Hair follicle dermal papilla cell (primary cell): ENCODE results near the gene PGAP6. TPM values are rescaled to one million over a fixed set of nuclear protein-coding genes. Genes with fewer than 3 reads are reported as not detected.

Source experiments
- total RNA-seq: library from RNA; depleted of rRNA; stranded (reverse); fragments of >200 nt; gene quantifications from 2 replicates; pipeline ENCODE4 v1.2.3, GENCODE V29; 2012

The PGAP6 gene, protein sequence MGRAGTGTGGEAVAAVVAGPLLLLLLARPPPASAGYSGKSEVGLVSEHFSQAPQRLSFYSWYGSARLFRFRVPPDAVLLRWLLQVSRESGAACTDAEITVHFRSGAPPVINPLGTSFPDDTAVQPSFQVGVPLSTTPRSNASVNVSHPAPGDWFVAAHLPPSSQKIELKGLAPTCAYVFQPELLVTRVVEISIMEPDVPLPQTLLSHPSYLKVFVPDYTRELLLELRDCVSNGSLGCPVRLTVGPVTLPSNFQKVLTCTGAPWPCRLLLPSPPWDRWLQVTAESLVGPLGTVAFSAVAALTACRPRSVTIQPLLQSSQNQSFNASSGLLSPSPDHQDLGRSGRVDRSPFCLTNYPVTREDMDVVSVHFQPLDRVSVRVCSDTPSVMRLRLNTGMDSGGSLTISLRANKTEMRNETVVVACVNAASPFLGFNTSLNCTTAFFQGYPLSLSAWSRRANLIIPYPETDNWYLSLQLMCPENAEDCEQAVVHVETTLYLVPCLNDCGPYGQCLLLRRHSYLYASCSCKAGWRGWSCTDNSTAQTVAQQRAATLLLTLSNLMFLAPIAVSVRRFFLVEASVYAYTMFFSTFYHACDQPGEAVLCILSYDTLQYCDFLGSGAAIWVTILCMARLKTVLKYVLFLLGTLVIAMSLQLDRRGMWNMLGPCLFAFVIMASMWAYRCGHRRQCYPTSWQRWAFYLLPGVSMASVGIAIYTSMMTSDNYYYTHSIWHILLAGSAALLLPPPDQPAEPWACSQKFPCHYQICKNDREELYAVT
- 46.3 and 54.8 TPM in 2 replicates for total RNA-seq

DNA sequence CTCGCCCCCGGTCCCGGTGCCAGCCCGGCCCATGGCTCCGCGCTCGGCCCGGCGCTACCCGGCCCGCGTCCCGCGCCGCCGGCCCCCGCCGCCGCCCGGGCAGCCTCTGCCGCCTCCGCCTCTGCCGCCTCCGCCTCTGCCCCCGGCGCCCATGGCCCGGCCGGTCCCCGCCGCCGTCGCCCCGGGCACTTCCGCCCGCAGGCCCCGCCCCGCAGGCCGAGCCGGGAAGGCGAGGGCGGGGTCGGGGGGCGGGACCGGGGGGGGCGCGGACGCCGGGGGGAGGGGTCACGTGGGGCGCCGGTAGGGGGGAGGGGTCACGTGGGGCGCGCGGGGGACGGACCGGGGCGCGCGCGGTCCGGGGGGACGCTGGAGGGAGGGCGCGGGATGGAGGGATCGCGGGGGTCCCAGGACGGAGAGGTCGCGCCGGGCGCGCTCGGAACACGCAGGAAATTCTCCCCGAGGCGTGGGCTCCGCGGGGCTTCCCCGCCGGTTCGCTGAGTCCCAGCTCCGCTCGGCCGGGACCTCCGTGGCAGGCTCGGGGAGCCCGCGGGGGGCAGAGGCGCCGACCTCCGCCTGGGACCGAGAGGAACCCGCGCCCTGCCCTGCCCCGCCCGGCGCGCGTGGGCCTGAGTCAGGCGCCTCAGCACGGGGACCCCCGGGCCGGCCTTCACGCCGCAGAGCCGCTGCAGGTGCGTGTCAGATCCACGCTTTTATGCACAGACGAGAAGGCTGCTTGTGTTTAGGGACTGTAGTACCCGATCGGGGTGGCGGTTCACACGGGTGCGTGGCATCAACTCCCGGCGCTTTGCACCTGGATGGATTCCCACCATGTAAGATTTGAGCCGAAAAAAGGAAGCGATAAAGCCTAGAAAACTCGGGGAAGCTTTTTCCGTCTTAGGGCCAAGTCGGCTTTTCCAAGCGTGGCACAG lies at the start of gene PGAP6:
PGAP6 (minus strand) TSS at position 190 of the 929 bp plus-strand sequence; CDS start at position 33, 157 bp downstream.

DNA sequence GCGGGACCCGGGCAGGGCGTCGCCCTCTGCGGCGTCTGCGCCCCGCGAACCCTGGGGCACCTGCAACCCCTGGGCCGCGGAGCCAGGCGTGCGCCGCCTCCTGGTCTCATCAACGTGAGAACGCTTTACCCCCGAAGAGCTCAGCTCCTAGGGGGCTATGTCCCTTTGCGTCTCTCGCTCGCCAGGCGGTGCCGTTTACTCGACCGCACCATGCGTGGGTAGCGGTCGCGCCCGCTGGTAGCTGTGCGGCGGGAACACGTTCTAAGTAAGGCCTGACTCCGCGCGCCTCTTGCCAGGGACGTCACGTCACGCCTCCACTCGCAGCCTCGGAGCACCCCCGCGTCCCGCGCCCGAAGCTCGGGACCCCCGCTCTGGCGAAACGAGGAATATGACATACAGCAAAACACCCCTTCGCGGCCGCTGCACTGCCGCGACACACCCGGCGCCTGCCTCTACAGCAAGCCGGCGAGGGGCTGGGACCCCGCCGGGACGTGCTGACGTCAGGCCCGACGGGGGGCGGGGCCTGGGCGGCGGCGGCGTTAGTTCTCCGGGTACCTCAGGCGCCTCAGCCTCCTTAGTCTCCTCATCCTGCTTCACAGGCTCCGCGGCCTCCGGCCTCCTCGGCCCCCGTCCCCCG lies 43.4 kb upstream of the PGAP6 start, which contains the start of gene RAB11FIP3:
RAB11FIP3 (plus strand) TSS at position 568 of the 637 bp plus-strand sequence. CDS start 358 bp downstream, outside the sequence.

DNA sequence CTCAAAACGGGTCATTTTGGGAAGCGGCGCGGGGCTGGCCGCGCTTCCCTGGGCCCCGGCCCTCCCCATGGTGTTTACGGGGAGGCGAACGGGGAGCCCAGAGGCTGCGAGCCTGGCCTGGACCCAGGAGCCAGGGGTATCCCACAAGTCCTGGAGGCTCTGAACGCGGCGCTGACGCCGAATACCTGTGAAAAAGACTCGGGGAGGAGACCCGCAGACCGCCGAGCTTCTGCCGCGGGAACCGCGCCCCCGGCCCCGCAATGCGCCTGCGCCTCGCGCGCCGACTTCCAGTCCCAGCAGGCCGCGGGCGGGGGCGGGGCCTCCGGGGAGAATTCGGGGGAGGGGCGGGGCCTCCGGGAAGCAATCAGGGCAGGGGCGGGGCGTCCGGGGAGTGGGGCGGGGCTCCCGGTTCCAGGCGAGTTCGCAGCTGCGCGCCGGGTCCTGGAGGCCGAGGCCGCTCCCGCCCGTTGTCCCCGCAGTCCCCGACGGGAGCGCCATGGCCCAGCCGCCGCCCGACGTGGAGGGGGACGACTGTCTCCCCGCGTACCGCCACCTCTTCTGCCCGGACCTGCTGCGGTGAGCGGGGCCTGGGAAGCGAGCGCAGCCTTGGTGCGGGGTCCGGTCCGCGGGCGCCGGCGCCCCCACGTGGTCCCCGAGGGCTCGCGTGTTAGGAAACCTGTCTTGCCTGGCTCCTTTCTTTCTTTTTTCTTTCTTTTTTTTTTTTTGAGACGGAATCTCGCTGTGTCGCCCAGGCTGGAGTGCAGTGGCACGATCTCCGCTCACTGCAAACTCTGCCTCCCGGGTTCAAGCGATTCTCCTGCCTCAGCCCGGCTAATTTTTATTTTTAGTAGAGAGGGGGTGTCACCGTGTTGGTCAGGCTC lies 19.9 kb upstream of the PGAP6 start, which contains the start of gene DECR2:
DECR2 (plus strand) TSS at position 418 of the 881 bp plus-strand sequence; CDS start at position 497, 79 bp downstream.

DNA sequence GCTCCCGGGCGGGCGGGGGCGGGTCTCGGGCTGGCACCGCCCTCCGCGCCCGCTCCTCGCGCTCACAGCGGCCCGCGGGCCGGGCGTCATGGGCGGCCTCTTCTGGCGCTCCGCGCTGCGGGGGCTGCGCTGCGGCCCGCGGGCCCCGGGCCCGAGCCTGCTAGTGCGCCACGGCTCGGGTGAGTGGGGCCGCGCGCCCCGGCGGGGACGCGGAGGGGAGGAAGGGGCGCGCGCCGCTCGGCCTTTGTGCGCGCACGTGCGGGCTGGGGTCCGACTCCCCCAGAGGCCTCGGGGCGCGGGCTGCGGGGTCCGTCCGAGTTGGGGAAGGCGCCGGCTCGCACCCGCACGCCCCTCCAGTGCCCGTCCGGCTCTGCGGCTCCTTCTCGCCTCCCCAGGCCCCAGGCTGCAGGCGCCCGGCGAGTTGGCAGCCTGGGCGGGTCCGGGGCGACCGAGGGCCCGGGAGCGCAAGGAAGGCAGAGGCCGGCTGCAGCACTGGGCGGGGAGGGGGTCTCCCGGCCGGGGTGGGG lies 15.4 kb upstream of the PGAP6 start, which contains the start of gene NME4:
NME4 (plus strand) TSS at position 65 of the 527 bp plus-strand sequence; CDS start at position 89, 24 bp downstream.

DNA sequence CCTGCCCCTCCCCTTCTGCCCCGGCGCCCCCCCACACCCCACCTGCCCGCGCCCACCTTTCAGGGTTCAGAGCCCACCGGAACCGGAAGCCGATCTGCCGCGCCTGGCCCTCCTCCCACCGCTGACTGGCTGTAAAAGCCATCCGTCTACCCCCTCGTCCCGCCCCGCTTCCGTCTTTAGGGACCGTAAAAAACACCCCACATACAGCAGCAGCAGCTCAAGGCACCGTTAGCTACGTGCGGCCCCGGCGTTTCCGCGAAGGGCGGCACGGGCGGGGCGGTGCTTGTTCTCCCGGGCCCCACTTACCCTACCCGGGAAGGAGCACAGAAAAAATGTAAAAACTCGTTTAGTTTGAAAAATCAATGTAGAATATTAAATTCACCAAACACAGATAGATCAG lies 11.3 kb downstream of the PGAP6 start, which contains the start of gene MRPL28:
MRPL28 (minus strand) TSS at position 96 of the 400 bp plus-strand sequence. CDS start 320 bp downstream, outside the sequence.

DNA sequence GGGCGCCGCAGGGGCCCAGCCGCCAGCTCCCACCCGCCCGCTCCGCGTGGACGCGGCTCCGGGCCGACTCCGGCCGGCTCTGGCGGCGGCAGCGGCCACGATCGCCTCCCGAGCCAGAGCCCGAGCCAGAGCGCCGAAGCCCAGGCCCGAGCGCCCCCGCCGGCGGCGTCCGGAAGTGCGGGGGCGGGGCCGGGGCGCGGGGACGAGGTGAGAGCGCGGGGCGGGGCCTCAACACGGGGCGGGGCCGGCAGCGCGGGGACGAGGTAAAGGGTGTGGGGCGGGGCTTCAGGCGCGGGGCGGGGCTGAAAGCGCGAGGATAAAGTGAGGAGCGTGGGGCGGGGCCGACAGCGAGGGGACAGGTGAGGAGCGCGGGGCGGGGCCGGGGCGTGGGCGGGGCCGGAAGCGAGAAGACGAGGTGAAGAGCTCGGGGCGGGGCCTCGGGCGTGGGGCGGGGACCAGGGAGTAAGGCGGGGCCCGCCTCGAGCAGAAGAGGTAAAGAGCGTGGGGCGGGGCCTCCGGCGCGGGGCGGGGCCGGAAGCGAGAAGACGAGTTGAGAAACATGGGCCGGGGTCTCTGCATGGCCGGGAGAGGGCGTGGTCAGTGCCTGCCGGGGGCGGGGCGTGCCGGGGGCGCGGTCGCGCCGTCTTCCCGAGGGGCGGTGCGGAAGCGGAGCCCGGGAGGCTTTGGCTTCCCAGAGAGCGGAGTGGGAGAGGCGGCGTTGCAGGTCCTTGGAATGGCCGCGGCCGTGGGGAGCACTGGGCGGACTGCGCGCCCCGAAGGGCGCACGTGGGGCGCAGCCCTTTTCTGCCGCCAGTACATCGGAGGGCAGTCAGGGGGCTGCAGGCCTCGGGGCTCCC lies 29.0 kb downstream of the PGAP6 start, which contains the start of gene AXIN1:
AXIN1 (minus strand) TSS at position 177 of the 857 bp plus-strand sequence. CDS start 5,698 bp downstream, outside the sequence.

Other genes with a start within 250 kb of the PGAP6 start
- gene NPRL3, start 243.3 kb downstream of the PGAP6 start, total RNA-seq, result 10.0 and 14.8 TPM in 2 replicates
- not detected in 2 replicates for gene HBZ, start 229.3 kb downstream of the PGAP6 start, total RNA-seq
- gene HBM, start 216.0 kb downstream of the PGAP6 start, total RNA-seq, result not detected in 2 replicates
- gene HBA2, start 209.1 kb downstream of the PGAP6 start, total RNA-seq, result not detected in 2 replicates
- not detected in 2 replicates for gene HBA1, start 205.3 kb downstream of the PGAP6 start, total RNA-seq
- gene HBQ1, start 201.5 kb downstream of the PGAP6 start, total RNA-seq, result not detected in 2 replicates
- 30.8 and 40.6 TPM in 2 replicates for gene LUC7L, start 152.5 kb downstream of the PGAP6 start, total RNA-seq
- 84.5 and 89.4 TPM in 2 replicates for gene FAM234A, start 147.2 kb downstream of the PGAP6 start, total RNA-seq
- 2.2 and 3.2 TPM in 2 replicates for gene RGS11, start 106.0 kb downstream of the PGAP6 start, total RNA-seq
- gene ARHGDIG, start 101.4 kb downstream of the PGAP6 start, total RNA-seq, result not detected in 2 replicates
- not detected in 2 replicates for gene PDIA2, start 98.8 kb downstream of the PGAP6 start, total RNA-seq
- 20.0 and 28.6 TPM in 2 replicates for gene AXIN1, start 29.3 kb downstream of the PGAP6 start, total RNA-seq
- 54.7 and 57.2 TPM in 2 replicates for gene MRPL28, start 11.4 kb downstream of the PGAP6 start, total RNA-seq
- gene NME4, start 15.2 kb upstream of the PGAP6 start, total RNA-seq, result 122 and 127 TPM in 2 replicates
- 25.0 and 25.2 TPM in 2 replicates for gene DECR2, start 19.9 kb upstream of the PGAP6 start, total RNA-seq
- gene RAB11FIP3, start 43.7 kb upstream of the PGAP6 start, total RNA-seq, result 21.6 and 24.3 TPM in 2 replicates
- gene CAPN15, start 145.7 kb upstream of the PGAP6 start, total RNA-seq, result 44.9 and 60.5 TPM in 2 replicates
- gene PRR35, start 178.4 kb upstream of the PGAP6 start, total RNA-seq, result 0.32 TPM in 1 of 2 replicates, not detected in the other
- 1.5 and 2.6 TPM in 2 replicates for gene NHLRC4, start 185.0 kb upstream of the PGAP6 start, total RNA-seq
- 30.2 and 36.2 TPM in 2 replicates for gene PIGQ, start 188.0 kb upstream of the PGAP6 start, total RNA-seq
- 14.6 and 19.8 TPM in 2 replicates for gene RAB40C, start 208.1 kb upstream of the PGAP6 start, total RNA-seq
- 0.12 and 0.16 TPM in 2 replicates for gene WFIKKN1, start 249.0 kb upstream of the PGAP6 start, total RNA-seq